ENCODE measurements around the gene TGM3.

The TGM3 gene, protein sequence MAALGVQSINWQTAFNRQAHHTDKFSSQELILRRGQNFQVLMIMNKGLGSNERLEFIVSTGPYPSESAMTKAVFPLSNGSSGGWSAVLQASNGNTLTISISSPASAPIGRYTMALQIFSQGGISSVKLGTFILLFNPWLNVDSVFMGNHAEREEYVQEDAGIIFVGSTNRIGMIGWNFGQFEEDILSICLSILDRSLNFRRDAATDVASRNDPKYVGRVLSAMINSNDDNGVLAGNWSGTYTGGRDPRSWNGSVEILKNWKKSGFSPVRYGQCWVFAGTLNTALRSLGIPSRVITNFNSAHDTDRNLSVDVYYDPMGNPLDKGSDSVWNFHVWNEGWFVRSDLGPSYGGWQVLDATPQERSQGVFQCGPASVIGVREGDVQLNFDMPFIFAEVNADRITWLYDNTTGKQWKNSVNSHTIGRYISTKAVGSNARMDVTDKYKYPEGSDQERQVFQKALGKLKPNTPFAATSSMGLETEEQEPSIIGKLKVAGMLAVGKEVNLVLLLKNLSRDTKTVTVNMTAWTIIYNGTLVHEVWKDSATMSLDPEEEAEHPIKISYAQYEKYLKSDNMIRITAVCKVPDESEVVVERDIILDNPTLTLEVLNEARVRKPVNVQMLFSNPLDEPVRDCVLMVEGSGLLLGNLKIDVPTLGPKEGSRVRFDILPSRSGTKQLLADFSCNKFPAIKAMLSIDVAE

DNA sequence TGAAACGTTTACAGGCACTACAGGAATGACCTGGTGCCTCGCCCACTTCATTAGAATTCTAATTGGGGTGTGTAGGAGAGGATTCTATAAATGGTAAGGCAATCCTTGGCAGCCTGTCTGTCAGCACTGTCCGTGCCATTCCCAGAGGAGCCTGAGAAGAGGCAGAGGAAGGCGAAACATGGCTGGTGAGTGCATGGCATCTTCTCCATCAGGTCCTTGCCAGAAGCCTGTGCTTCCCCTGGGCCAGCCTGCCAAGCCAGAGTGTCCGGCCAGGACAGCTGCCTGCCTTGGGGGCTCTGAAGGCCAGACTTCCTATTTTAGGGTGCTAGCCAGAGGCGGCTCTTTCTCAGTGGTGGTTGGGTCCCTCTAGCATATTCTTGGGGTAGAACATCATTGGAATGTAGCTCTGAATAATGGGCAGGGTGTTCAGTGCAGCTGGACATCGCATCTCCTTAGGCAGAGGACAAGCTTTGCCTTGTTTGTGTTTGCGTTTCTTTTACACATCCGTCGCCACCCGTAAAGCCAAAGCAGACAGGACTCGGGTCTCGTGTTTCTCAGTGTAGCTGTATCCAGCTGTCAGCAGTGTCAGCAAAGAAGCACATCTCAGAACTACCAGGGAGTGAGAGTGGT, at the start of gene TGM3:
Gene TGM3 (plus strand): TSS at position 116 of the 630 bp plus-strand sequence. CDS start 63 bp downstream, at position 179.
- DNase-seq (ENCODE audit: low spot score), result no peak
- TF ChIP-seq, protein P1, sequence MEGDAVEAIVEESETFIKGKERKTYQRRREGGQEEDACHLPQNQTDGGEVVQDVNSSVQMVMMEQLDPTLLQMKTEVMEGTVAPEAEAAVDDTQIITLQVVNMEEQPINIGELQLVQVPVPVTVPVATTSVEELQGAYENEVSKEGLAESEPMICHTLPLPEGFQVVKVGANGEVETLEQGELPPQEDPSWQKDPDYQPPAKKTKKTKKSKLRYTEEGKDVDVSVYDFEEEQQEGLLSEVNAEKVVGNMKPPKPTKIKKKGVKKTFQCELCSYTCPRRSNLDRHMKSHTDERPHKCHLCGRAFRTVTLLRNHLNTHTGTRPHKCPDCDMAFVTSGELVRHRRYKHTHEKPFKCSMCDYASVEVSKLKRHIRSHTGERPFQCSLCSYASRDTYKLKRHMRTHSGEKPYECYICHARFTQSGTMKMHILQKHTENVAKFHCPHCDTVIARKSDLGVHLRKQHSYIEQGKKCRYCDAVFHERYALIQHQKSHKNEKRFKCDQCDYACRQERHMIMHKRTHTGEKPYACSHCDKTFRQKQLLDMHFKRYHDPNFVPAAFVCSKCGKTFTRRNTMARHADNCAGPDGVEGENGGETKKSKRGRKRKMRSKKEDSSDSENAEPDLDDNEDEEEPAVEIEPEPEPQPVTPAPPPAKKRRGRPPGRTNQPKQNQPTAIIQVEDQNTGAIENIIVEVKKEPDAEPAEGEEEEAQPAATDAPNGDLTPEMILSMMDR (IDR thresholded peaks at IDR 0.05; ENCODE audit: extremely low read depth, insufficient read depth, missing control alignments), result no peak
- in situ Hi-C loops (cut with MboI; ENCODE audit: low pct_unique_long_range_greater_than_20kb, low sequenced_read_pairs, unreplicated experiment), result no loop called here

DNA sequence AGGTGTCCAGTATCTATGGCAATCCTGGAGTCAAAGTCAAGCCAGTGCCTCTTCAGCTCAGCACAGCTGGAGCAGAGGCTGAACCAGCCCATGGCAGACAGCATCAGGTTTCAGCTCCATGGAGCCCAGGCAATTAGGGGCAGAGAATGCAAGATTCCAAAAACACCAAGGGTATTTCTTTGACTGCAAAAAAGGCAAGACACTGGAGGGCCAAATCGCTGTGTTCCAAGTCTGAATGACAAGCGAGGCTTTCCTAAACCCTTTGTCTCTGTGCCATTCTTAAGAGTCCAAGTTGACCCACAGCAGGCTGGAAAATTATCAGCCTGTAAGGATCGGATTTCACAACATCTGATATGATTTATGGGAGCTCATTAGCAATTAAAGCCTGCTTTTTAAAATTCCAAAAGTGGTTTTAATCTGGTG, 49.7 kb upstream of the TGM3 start:
- DNase-seq (ENCODE audit: low spot score), result no peak
- TF ChIP-seq, protein P1 (IDR thresholded peaks at IDR 0.05; ENCODE audit: extremely low read depth, insufficient read depth, missing control alignments), result no peak

DNA sequence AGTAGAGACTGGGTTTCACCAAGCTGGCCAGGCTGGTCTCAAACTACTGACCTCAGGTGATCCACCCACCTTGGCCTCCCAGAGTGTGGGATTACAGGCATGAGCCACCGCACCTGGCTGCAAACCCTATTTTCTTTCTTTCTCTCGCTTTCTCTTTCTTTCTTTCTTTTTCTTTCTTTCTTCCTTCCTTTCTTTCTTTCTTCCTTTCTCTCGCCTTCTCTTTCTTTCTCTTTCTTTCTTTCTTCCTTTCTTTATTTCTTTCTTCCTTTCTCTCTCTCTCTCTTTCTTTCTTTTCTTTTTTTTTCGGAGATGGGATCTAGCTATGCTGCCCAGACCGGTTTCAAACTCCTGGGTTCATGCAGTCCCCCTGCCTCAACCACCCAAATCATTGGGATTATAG, 47.0 kb upstream of the TGM3 start:
- TF ChIP-seq, protein P1 (IDR thresholded peaks at IDR 0.05; ENCODE audit: extremely low read depth, insufficient read depth, missing control alignments), result no peak
- in situ Hi-C loops (cut with MboI; ENCODE audit: low pct_unique_long_range_greater_than_20kb, low sequenced_read_pairs, unreplicated experiment), result no loop called here
- DNase-seq (ENCODE audit: low spot score), result no peak

More for the DNA sequence above, 49.7 kb upstream of the TGM3 start:
- in situ Hi-C loops (cut with MboI; ENCODE audit: low pct_unique_long_range_greater_than_20kb, low sequenced_read_pairs, unreplicated experiment), result no loop called here

DNA sequence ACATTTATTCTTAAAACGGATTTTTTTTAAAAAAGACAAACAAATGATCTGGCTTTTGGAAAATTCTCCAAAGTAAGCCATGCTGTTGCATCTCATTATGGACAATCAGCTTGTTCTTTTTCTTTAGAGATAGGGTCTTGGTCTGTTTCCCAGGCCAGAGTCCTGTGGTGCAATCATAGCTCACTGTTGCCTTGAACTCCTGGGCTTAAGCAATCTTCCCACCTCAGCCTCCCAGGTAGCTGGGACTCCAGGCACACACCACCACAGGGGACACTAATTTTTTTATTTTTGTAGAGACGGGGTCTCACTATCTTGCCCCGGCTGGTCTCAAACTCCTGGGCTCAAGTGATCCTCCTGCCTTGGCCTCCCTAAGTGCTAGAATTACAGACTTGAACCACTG, 45.9 kb upstream of the TGM3 start:
- TF ChIP-seq, protein P1 (IDR thresholded peaks at IDR 0.05; ENCODE audit: extremely low read depth, insufficient read depth, missing control alignments), result no peak
- in situ Hi-C loops (cut with MboI; ENCODE audit: low pct_unique_long_range_greater_than_20kb, low sequenced_read_pairs, unreplicated experiment), result no loop called here
- no peak for DNase-seq (ENCODE audit: low spot score)

DNA sequence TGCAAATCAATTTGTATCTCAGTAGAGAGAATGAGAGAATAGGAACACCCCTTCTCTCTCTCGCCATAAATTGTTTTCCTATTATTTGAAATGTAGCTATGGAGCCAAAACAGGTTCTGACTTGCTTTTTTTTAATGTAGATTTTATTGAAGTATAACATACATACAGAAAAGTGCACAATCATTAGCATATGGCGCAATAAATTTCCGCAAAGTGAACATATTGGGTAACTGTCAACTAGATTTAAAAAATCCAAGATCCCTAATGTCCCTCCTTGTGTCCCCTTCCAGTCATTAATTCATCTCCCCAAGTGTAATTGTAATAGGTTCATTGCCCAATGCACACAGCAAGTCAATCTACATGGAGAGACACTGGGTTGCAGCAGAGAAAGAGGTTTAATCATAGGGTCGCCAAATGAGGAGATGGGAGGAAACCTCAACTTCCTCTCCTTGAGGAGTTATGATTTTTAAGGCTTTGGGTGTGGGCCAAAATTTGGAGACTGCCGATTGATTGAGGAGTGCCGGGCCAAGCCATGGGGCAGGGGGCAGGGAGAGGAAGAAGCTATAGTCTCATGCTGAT, 43.3 kb upstream of the TGM3 start:
- in situ Hi-C loops (cut with MboI; ENCODE audit: low pct_unique_long_range_greater_than_20kb, low sequenced_read_pairs, unreplicated experiment), result no loop called here
- TF ChIP-seq, protein P1 (IDR thresholded peaks at IDR 0.05; ENCODE audit: extremely low read depth, insufficient read depth, missing control alignments), result no peak
- DNase-seq (ENCODE audit: low spot score), result no peak

DNA sequence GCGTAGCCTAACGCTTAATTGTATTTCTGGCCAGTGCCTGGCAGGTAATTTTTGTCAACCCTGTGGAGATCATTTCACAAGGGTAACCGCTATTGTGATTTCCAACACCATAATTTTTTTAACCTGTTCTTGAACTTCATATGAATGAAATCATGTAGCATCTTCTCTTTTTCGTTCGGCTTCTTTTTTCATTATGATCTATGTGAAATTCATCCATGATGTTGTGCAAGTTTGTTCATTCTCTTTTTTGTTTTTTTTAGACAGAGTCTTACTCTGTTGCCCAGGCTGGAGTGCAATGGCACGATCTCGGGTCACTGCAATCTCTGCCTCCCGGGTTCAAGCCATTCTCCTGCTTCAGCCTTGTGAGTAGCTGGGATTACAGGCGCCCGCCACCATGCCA, 42.5 kb upstream of the TGM3 start:
- DNase-seq (ENCODE audit: low spot score), result no peak

More for the DNA sequence above, 42.5 kb upstream of the TGM3 start:
- TF ChIP-seq, protein P1 (IDR thresholded peaks at IDR 0.05; ENCODE audit: extremely low read depth, insufficient read depth, missing control alignments), result no peak
- in situ Hi-C loops (cut with MboI; ENCODE audit: low pct_unique_long_range_greater_than_20kb, low sequenced_read_pairs, unreplicated experiment), result no loop called here
